Heart left ventricle (tissue), 16 donors: ENCODE data around the gene AGK. TPM values are rescaled to one million over a fixed set of nuclear protein-coding genes. Genes with fewer than 3 reads are reported as not detected.

Source experiments
- ATAC-seq, 4 donors: fragments of 200-7000 bp; cut with Tn5 transposase; one replicate each; pipeline ENCODE4 v1.9.1; 2020 to 2022; ENCODE audit warnings: moderate library complexity in 4 of 4, mild to moderate bottlenecking in 3 of 4, moderate number of reproducible peaks in 1 of 4
- DNase-seq, 5 donors: peaks; one replicate each; pipeline ENCODE4 v3.0.0-alpha.2; 2020
- H3K27ac ChIP-seq, 12 donors: fragments of 200-600 bp; sonication (generic) in 4 of 12; one replicate each; pipeline versions ENCODE4 v1.5.0 to v1.8.0; 2016 to 2022; ENCODE audit warnings: mild to moderate bottlenecking in 2 of 12
- H3K27me3 ChIP-seq, 9 donors: fragments of 200-600 bp; sonication (generic) in 2 of 9; one replicate each; pipeline versions ENCODE4 v1.5.1 to v1.8.0; 2016 to 2022; ENCODE audit warnings: mild to moderate bottlenecking in 3 of 9
- H3K36me3 ChIP-seq, 9 donors: fragments of 200-600 bp; sonication (generic) in 2 of 9; one replicate each; pipeline versions ENCODE4 v1.5.0 to v1.8.0; 2018 to 2022; ENCODE audit warnings: mild to moderate bottlenecking in 2 of 9
- H3K4me1 ChIP-seq, 12 donors: fragments of 200-600 bp; sonication (generic) in 4 of 12; one replicate each; pipeline versions ENCODE4 v1.5.0 to v1.8.0; 2016 to 2022; ENCODE audit warnings: mild to moderate bottlenecking in 3 of 12
- H3K4me3 ChIP-seq, 12 donors: fragments of 200-600 bp; sonication (generic) in 4 of 12; one replicate each; pipeline versions ENCODE4 v1.5.0 to v1.8.0; 2017 to 2022; ENCODE audit warnings: mild to moderate bottlenecking in 9 of 12, moderate library complexity in 4 of 12
- H3K9me3 ChIP-seq, 12 donors: fragments of 200-600 bp; sonication (generic) in 4 of 12; one replicate each; pipeline versions ENCODE4 v1.5.0 to v1.8.0; 2016 to 2022; ENCODE audit warnings: mild to moderate bottlenecking in 1 of 12
- CTCF ChIP-seq, 12 donors: fragments of 200-600 bp; sonication (generic) in 4 of 12; IDR thresholded peaks; one replicate each; pipeline versions ENCODE4 v1.5.0 to v1.8.0; 2018 to 2022; ENCODE audit warnings: antibody characterized with exemption in 12 of 12, mild to moderate bottlenecking in 5 of 12
- POLR2A ChIP-seq, 2 donors: fragments of 450-650 bp; IDR thresholded peaks; one replicate each; pipeline ENCODE4 v1.6.1; 2017; ENCODE audit warnings: antibody characterized with exemption in 2 of 2, mild to moderate bottlenecking in 2 of 2, moderate library complexity in 2 of 2
- WGBS, 4 donors: extraction: QIAGEN DNeasy Blood & Tissue Kit in 2 of 4; methylation state at CpG; one replicate each; pipeline versions ENCODE4 v1.1.5 to v1.1.7; 2013 to 2018; 5-methylcytosine and 5-hydroxymethylcytosine counted together
- intact Hi-C, 10 donors: fragments of 100-400 bp; cut with DNase I; formaldehyde crosslinking; loops; one replicate each; pipeline versions ENCODE4 v1.11.1 to v1.14.2; 2022
- polyA plus RNA-seq, 2 donors: library from polyadenylated mRNA; stranded (reverse); fragments of 200-250 nt; gene quantifications; one replicate each; pipeline ENCODE4 v1.2.3, GENCODE V29; 2013
- total RNA-seq, 9 donors: library from RNA; depleted of rRNA in 2 of 9; stranded (reverse); fragments of >200 nt in 2 of 9; fragmentation: NEBNext Ultra II Directional in 3 of 9; extraction: Animal tissue kit (Norgen Biotek cat#: 25700) in 3 of 9; gene quantifications; one replicate each; pipeline versions ENCODE4 v1.1.0 to v1.2.4, GENCODE V29; 2016 to 2023
- donor health status: ischemic (EF 13 %, LVEDD 7.1; RV severe dilation, severe dysfunction).
- donor health status: healthy with polysubstance abuse.
- donor health status: DM: no; HTN: yes; CAD: no.
- donor health status: DM: no; HTN: no; CAD: no.
- donor health status: ischemic (EF 25% LVEDD 6.9; RV normal size, moderate dysfunction).
- donor health status: ischemic (EF 25% LVEDD 5.7; RV mildly dilated, moderate dysfunction).
- donor health status: healthy.
- donor health status: DM: yes; HTN: yes; CAD: no.
- donor health status: ischemic (EF 35%, LVEDD 5.7; RV mildly dilated, moderate dysfunction).
- donor health status: nonischemic (EF 11% LVEDD 7.7; RV severe dilation, severe dysfunction).
- donor health status: DM: yes; HTN: yes; CAD: no.
- donor health status: PGD.
- donor health status: ischemic (EF 29% LVEDD 5.4; RV normal size, mild dysfunction).
- donor health status: nonischemic (EF 23%, LVEDD 6.1; RV moderate dilation, normal function).

AGK gene
- total and polyA plus RNA-seq, 11 donors: 21.4 to 49.8 (median 37.9) TPM

DNA sequence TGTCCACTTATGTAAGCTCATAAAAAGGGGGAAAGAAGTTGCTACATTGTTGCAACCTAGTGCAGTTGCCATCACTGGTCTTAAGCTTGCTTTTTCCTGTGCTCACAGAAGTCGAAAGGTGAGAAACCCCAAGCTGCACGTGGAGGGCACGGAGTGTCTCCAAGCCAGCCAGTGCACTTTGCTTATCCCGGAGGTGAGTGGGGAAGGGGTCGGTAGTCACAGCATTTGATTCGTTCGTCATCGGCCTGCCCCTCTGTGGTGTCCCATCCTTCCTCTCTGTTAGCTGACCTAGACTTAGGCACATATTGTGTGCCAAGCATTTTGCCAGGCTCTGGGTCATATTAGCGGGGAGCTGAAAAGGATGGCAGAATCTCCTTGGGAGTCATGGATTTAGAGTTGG is 100.2 kb downstream of the AGK start:
- TF ChIP-seq POLR2A (IDR thresholded peaks at IDR 0.05) (no peak), CTCF (IDR thresholded peaks at IDR 0.05) (no peak)
- no peak for DNase-seq
- H3K4me1 ChIP-seq: peaks cover 0 to 30% (median 9%) of the 10 kb centered on the region in 12 donors
- ATAC-seq: no peak
- no peaks in the 10 kb centered on the region for H3K9me3 ChIP-seq
- intact Hi-C loops: loop anchor here in 8 of 10 donors (5.0 to 10.0 kb wide), 5 partner anchors 51 to 637 kb away; partner anchors contain the start of genes SSBP1 (in 5 of the 8), DENND11 (in 1 of the 8) and MRPS33 (in 1 of the 8)
- no peak overlapping the region for H3K4me3 ChIP-seq
- no peaks in the 10 kb centered on the region for H3K27me3 ChIP-seq
- no peak overlapping the region for H3K27ac ChIP-seq
- 92 to 94% (median 93%) methylated on average over 8 to 9 of the region's 9 CpGs for WGBS, 4 donors
- H3K36me3 ChIP-seq: peaks cover 0 to 57% (median 33%) of the 10 kb centered on the region in 9 donors

DNA sequence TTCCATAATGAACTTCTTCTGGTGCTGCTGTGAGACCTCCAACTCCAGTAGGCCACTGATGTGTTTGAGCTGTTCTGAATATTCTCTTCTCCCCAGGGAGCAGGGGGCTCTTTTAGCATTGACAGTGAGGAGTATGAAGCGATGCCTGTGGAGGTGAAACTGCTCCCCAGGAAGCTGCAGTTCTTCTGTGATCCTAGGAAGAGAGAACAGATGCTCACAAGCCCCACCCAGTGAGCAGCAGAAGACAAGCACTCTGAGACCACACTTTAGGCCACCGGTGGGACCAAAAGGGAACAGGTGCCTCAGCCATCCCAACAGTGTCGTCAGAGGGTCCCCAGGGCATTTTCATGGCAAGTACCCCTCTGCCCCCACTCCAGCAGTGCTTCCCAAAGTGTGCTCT is 101.5 kb downstream of the AGK start:
- intact Hi-C loops: loop anchor here in 8 of 10 donors (5.0 to 10.0 kb wide), 5 partner anchors 50 to 638 kb away; partner anchors contain the start of genes SSBP1 (in 5 of the 8), DENND11 (in 1 of the 8) and MRPS33 (in 1 of the 8)

DNA sequence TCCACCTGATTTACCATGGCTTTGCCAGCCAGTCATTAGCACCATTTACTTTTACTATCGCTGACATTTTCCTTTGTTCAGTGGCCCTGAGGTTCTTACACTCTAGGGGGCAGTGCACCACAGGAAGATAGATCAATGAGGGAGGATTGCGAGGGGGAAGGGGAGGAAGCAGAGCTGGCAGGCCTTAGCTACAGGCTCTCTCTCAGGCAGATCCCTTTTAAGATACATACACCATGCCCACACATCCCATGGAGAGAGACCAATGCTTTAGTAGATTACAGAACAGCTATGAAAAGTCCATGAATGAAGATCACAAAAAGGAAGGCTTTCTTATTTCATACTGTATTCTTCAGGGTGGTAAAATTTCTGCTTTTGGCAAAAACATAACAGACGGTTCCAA is 103.3 kb downstream of the AGK start:
- Histone ChIP-seq H3K4me3 (no peak overlapping the region), H3K27me3 (no peaks in the 10 kb centered on the region), H3K36me3 (peaks cover 0 to 82% (median 47%) of the 10 kb centered on the region in 9 donors), H3K9me3 (no peaks in the 10 kb centered on the region), H3K27ac (peak overlapping the region in 1 of 12 donors; percentile 28), H3K4me1 (peaks cover 0 to 20% (median 7%) of the 10 kb centered on the region in 12 donors)
- TF ChIP-seq CTCF (IDR thresholded peaks at IDR 0.05) (peak; percentile 48 to 71 (median 60)), POLR2A (IDR thresholded peaks at IDR 0.05) (no peak)
- WGBS, 4 donors: 38 to 54% (median 48%) methylated on average over 3 of the region's 3 CpGs
- DNase-seq (peak in 3 of 5 donors; percentile 45 to 57 (median 52)), ATAC-seq (peak; percentile 31 to 79 (median 65))
- intact Hi-C loops: loop anchor here in 8 of 10 donors (2.0 to 10.0 kb wide), 7 partner anchors 48 to 640 kb away; partner anchors contain the start of genes SSBP1 (in 6 of the 8), DENND11 (in 1 of the 8) and MRPS33 (in 1 of the 8)

More for the DNA sequence above, 101.5 kb downstream of the AGK start:
- WGBS, 4 donors: 62 to 68% (median 66%) methylated on average over 3 of the region's 3 CpGs
- ATAC-seq: no peak
- no peak for DNase-seq
- Histone ChIP-seq H3K9me3 (no peaks in the 10 kb centered on the region), H3K4me3 (no peak overlapping the region), H3K36me3 (peaks cover 0 to 65% (median 45%) of the 10 kb centered on the region in 9 donors), H3K27me3 (no peaks in the 10 kb centered on the region), H3K4me1 (peaks cover 0 to 30% (median 9%) of the 10 kb centered on the region in 12 donors), H3K27ac (no peak overlapping the region)
- no peak for TF ChIP-seq CTCF (IDR thresholded peaks at IDR 0.05)
- no peak for TF ChIP-seq POLR2A (IDR thresholded peaks at IDR 0.05)

GRCh38 chr7:141659501-141659900 is 108.3 kb downstream of the AGK start:
- peaks cover 0 to 95% (median 53%) of the 10 kb centered on the region in 9 donors for H3K36me3 ChIP-seq
- H3K4me3 ChIP-seq: no peak overlapping the region
- H3K9me3 ChIP-seq: no peaks in the 10 kb centered on the region
- no peaks in the 10 kb centered on the region for H3K27me3 ChIP-seq
- intact Hi-C loops: loop anchor here in 7 of 10 donors (5.0 to 10.0 kb wide), 5 partner anchors 38 to 645 kb away; partner anchors contain the start of genes SSBP1 (in 5 of the 7) and MRPS33 (in 1 of the 7)
- WGBS, 4 donors: 80 to 88% (median 86%) methylated on average over 3 to 6 of the region's 6 CpGs
- no peak for ATAC-seq
- H3K27ac ChIP-seq: peak overlapping the region in 1 of 12 donors; percentile 85
- TF ChIP-seq POLR2A (IDR thresholded peaks at IDR 0.05) (no peak), CTCF (IDR thresholded peaks at IDR 0.05) (no peak)
- no peak for DNase-seq
- H3K4me1 ChIP-seq: peaks cover 0 to 48% (median 2%) of the 10 kb centered on the region in 12 donors
